Panc1 (cell line): ENCODE data around the gene AGPS. TPM values are rescaled to one million over a fixed set of nuclear protein-coding genes. Genes with fewer than 3 reads are reported as not detected.

ENCODE experiments used
- ATAC-seq: fragments of 200-7000 bp; cut with Tn5 transposase; 2 replicates; pipeline ENCODE4 v1.9.1; 2020; ENCODE audit warnings: mild to moderate bottlenecking, moderate library complexity
- BruUV-seq: library from RNA; stranded (reverse); fragments of 400-500 nt; replicated peaks from 2 replicates; lab custom pipeline; 2021; lab: Mats Ljungman, UMichigan
- CTCF ChIA-PET: fragments of 300-600 bp; sonication (Branson Sonifier 250); formaldehyde crosslinking; loops from one replicate; lab custom pipeline; 2022; ENCODE audit warnings: antibody characterized with exemption; lab: Charles Lee
- POLR2A ChIA-PET: fragments of 300-600 bp; sonication (Branson Sonifier 250); formaldehyde crosslinking; loops from one replicate; lab custom pipeline; 2022; ENCODE audit warnings: antibody characterized with exemption; lab: Charles Lee
- DNase-seq: peaks from one replicate; pipeline ENCODE4 v3.0.0-alpha.2; 2010; ENCODE audit warnings: low read depth, low spot score
- H3K27ac ChIP-seq: 2 replicates; pipeline ENCODE4 v1.5.1; 2011; ENCODE audit warnings: mild to moderate bottlenecking, low read length, inconsistent platforms
- H3K27me3 ChIP-seq: fragments of 200-500 bp; sonication (Bioruptor generic); 2 replicates; pipeline ENCODE4 v1.6.0; 2014; ENCODE audit warnings: low read length, inconsistent platforms; ENCODE audit not compliant: control insufficient read depth, insufficient read depth
- H3K36me3 ChIP-seq: fragments of 200-500 bp; sonication (Bioruptor generic); 2 replicates; pipeline ENCODE4 v1.5.1; 2014; ENCODE audit warnings: inconsistent platforms, mild to moderate bottlenecking, low read length, moderate library complexity; ENCODE audit not compliant: control insufficient read depth, insufficient read depth
- H3K4me1 ChIP-seq: 2 replicates; pipeline ENCODE4 v1.5.1; 2011; ENCODE audit warnings: inconsistent platforms, mild to moderate bottlenecking, low read length, moderate library complexity; ENCODE audit not compliant: control insufficient read depth, insufficient read depth
- H3K4me3 ChIP-seq, 2 experiments: 2 replicates each; pipeline ENCODE4 v1.5.1; 2011 to 2012; ENCODE audit warnings: low read depth in 2 of 2, low read length in 2 of 2, mild to moderate bottlenecking in 2 of 2, inconsistent platforms in 1 of 2, moderate library complexity in 1 of 2
- H3K9me3 ChIP-seq: fragments of 200-500 bp; sonication (Bioruptor generic); 2 replicates; pipeline ENCODE4 v1.5.1; 2014; ENCODE audit warnings: low read depth, mild to moderate bottlenecking, inconsistent platforms, low read length, moderate library complexity; ENCODE audit not compliant: control insufficient read depth, insufficient read depth
- POLR2AphosphoS5 ChIP-seq: IDR thresholded peaks from 2 replicates; pipeline ENCODE4 v1.6.1; 2012; ENCODE audit warnings: mild to moderate bottlenecking, low read depth, low read length, moderate library complexity
- SIN3A ChIP-seq: IDR thresholded peaks from 2 replicates; pipeline ENCODE4 v1.6.1; 2012; ENCODE audit warnings: low read depth, mild to moderate bottlenecking, low read length, moderate library complexity, borderline replicate concordance; ENCODE audit not compliant: insufficient read depth
- TCF7L2 ChIP-seq: IDR thresholded peaks from 2 replicates; pipeline ENCODE4 v1.6.1; 2011; ENCODE audit warnings: mild to moderate bottlenecking, low read depth, low read length, inconsistent platforms
- in situ Hi-C: cut with HindIII; loops from 2 replicates; pipeline ENCODE4 v1.10.0; 2016; ENCODE audit warnings: low sequenced_read_pairs, low pct_unique_long_range_greater_than_20kb
- intact Hi-C: fragments of 100-400 bp; cut with micrococcal nuclease; formaldehyde crosslinking; loops from one replicate; pipeline ENCODE4 v1.10.0; 2022; ENCODE audit not compliant: unreplicated experiment
- total RNA-seq: library from RNA; stranded (reverse); gene quantifications from one replicate; pipeline ENCODE4 v1.2.1, GENCODE V29; 2021; ENCODE audit not compliant: unreplicated experiment
- TF ChIP-seq, protein P1 (sequence below), 2 experiments: IDR thresholded peaks; 2 replicates each; pipeline ENCODE4 v1.6.1; 2011 to 2012; ENCODE audit warnings: low read depth in 2 of 2, control low read depth in 1 of 2, low read length in 1 of 2, mild to moderate bottlenecking in 1 of 2, moderate library complexity in 1 of 2; ENCODE audit not compliant: insufficient read depth in 1 of 2
- TF ChIP-seq, protein P2 (sequence below): fragments of 450-650 bp; IDR thresholded peaks from 2 replicates; pipeline ENCODE4 v1.5.1; 2017; ENCODE audit warnings: mild to moderate bottlenecking

Gene AGPS
- total RNA-seq, 1 experiment from 2014 or later: 68.7 TPM

DNA sequence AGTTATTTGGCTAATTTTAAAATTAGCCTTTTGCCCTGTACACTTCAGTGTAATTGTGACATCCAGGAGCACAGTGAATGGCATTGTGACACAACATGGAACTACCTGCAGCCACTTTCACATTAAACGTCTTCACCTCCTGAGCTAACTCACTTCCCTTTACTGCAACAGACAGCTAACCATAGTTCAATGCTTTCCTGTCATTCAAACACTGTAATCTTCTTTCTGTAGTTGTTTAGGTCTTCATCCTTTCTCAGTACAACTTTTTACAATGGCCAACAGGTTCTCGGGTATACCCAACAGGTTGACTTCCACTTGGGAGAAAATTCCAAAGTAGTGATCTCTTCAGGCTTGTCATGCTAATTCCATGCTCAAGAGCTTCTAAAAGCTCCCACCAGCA lies 8.6 kb upstream of the AGPS start:
- CTCF ChIA-PET: no interaction called here
- no TSS peak for BruUV-seq
- TF ChIP-seq SIN3A: no peak
- TF ChIP-seq, protein P1, sequence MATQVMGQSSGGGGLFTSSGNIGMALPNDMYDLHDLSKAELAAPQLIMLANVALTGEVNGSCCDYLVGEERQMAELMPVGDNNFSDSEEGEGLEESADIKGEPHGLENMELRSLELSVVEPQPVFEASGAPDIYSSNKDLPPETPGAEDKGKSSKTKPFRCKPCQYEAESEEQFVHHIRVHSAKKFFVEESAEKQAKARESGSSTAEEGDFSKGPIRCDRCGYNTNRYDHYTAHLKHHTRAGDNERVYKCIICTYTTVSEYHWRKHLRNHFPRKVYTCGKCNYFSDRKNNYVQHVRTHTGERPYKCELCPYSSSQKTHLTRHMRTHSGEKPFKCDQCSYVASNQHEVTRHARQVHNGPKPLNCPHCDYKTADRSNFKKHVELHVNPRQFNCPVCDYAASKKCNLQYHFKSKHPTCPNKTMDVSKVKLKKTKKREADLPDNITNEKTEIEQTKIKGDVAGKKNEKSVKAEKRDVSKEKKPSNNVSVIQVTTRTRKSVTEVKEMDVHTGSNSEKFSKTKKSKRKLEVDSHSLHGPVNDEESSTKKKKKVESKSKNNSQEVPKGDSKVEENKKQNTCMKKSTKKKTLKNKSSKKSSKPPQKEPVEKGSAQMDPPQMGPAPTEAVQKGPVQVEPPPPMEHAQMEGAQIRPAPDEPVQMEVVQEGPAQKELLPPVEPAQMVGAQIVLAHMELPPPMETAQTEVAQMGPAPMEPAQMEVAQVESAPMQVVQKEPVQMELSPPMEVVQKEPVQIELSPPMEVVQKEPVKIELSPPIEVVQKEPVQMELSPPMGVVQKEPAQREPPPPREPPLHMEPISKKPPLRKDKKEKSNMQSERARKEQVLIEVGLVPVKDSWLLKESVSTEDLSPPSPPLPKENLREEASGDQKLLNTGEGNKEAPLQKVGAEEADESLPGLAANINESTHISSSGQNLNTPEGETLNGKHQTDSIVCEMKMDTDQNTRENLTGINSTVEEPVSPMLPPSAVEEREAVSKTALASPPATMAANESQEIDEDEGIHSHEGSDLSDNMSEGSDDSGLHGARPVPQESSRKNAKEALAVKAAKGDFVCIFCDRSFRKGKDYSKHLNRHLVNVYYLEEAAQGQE (IDR thresholded peaks at IDR 0.05; ENCODE audit: insufficient read depth in 1 of 2, low read depth in 2 of 2, low read length in 1 of 2): no peak
- TF ChIP-seq, protein P2, sequence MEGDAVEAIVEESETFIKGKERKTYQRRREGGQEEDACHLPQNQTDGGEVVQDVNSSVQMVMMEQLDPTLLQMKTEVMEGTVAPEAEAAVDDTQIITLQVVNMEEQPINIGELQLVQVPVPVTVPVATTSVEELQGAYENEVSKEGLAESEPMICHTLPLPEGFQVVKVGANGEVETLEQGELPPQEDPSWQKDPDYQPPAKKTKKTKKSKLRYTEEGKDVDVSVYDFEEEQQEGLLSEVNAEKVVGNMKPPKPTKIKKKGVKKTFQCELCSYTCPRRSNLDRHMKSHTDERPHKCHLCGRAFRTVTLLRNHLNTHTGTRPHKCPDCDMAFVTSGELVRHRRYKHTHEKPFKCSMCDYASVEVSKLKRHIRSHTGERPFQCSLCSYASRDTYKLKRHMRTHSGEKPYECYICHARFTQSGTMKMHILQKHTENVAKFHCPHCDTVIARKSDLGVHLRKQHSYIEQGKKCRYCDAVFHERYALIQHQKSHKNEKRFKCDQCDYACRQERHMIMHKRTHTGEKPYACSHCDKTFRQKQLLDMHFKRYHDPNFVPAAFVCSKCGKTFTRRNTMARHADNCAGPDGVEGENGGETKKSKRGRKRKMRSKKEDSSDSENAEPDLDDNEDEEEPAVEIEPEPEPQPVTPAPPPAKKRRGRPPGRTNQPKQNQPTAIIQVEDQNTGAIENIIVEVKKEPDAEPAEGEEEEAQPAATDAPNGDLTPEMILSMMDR: no peak
- TF ChIP-seq POLR2AphosphoS5: no peak
- TF ChIP-seq TCF7L2: no peak

DNA sequence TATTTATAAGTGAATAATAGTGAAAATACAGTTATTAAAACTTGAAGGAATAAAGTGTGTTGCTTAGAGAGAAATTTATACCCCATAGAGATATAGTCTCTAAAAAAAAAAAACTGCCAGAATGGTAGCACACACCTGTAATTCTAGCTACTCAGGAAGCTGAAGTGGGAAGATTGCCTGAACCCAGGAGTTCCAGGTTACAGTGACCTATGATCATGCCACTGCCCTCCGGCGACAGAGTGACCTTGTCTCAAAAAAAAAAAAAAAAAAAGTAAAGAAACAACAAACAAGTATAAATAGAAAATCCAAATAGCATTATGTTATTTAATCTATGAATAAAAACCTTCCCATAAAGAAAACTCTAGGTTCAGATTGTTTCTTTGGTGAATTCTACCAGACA lies 7.4 kb upstream of the AGPS start:
- ATAC-seq (no peak), DNase-seq (no peak)
- no peak overlapping the region for H3K4me3 ChIP-seq
- intact Hi-C loops (no loop called here), in situ Hi-C loops (no loop called here)
- ChIA-PET POLR2A (no interaction called here), CTCF (no interaction called here)
- TF ChIP-seq, protein P2: no peak
- TF ChIP-seq, protein P1 (IDR thresholded peaks at IDR 0.05; ENCODE audit: insufficient read depth in 1 of 2, low read depth in 2 of 2, low read length in 1 of 2): no peak
- TF ChIP-seq POLR2AphosphoS5 (no peak), TCF7L2 (no peak), SIN3A (no peak)
- BruUV-seq: no TSS peak
- no peak overlapping the region for H3K27ac ChIP-seq
- no peaks in the 10 kb centered on the region for H3K36me3 ChIP-seq
- no peaks in the 10 kb centered on the region for H3K27me3 ChIP-seq
- no peaks in the 10 kb centered on the region; the same call in 1 of the 2 replicates for H3K4me1 ChIP-seq
- no peaks in the 10 kb centered on the region for H3K9me3 ChIP-seq

More for the DNA sequence above, 8.6 kb upstream of the AGPS start:
- ATAC-seq (no peak), DNase-seq (no peak)
- Histone ChIP-seq H3K27ac (no peak overlapping the region), H3K4me3 (no peak overlapping the region), H3K36me3 (no peaks in the 10 kb centered on the region), H3K9me3 (no peaks in the 10 kb centered on the region), H3K27me3 (no peaks in the 10 kb centered on the region), H3K4me1 (no peaks in the 10 kb centered on the region; the same call in 1 of the 2 replicates)
- POLR2A ChIA-PET: no interaction called here
- in situ Hi-C loops: no loop called here
- intact Hi-C loops: no loop called here
